Mesodermal cell (in vitro differentiated cells): ENCODE data around the gene COL18A1.

Experiments used
- H3K27ac ChIP-seq: 2 replicates; pipeline ENCODE4 v1.7.0; 2013; ENCODE audit warnings: mild to moderate bottlenecking, low read depth, low read length, moderate library complexity; ENCODE audit not compliant: severe bottlenecking
- H3K36me3 ChIP-seq: 2 replicates; pipeline ENCODE4 v1.7.1; 2013; ENCODE audit warnings: mild to moderate bottlenecking, low read length, moderate library complexity; ENCODE audit not compliant: control insufficient read depth, insufficient read depth
- H3K4me1 ChIP-seq: one replicate; pipeline ENCODE4 v1.7.1; 2013; ENCODE audit warnings: mild to moderate bottlenecking, low read length; ENCODE audit not compliant: insufficient read depth, control insufficient read depth, poor library complexity, severe bottlenecking
- H3K4me3 ChIP-seq: 2 replicates; pipeline ENCODE4 v1.7.0; 2013; ENCODE audit warnings: low read length, control low read depth, mild to moderate bottlenecking; ENCODE audit not compliant: insufficient read depth, poor library complexity, severe bottlenecking; ENCODE audit errors: extremely low read depth
- H3K9me3 ChIP-seq: 2 replicates; pipeline ENCODE4 v1.7.1; 2013; ENCODE audit warnings: mild to moderate bottlenecking, low read length, moderate library complexity; ENCODE audit not compliant: control insufficient read depth
- WGBS, 2 experiments: methylation state at CpG; one replicate each; pipeline ENCODE4 v1.1.5; 2013; ENCODE audit warnings: missing lambda C conversion rate in 2 of 2; ENCODE audit not compliant: insufficient coverage in 2 of 2; 5-methylcytosine and 5-hydroxymethylcytosine counted together

The COL18A1 gene

GRCh38 chr21:45541221-45542039 is 136.5 kb downstream of the COL18A1 start:
- 27 to 38% methylated on average over 31 to 43 of the region's 50 CpGs for WGBS, 2 experiments
- Histone ChIP-seq H3K4me3 (peak overlapping the region; percentile 63), H3K36me3 (peaks cover 14% of the 10 kb centered on the region), H3K4me1 (peaks cover 13% of the 10 kb centered on the region), H3K9me3 (no peaks in the 10 kb centered on the region), H3K27ac (no peak overlapping the region)

- no peaks in the 10 kb centered on the region for H3K9me3 ChIP-seq
- peak within 1 kb of the TSS; percentile 63 for H3K4me3 ChIP-seq
- peaks cover 9% of the 10 kb centered on the region for H3K36me3 ChIP-seq
- H3K4me1 ChIP-seq: peaks cover 13% of the 10 kb centered on the region
- WGBS, 2 experiments: 0 to 1% methylated on average over 31 to 38 of the region's 59 CpGs
- no peak within 1 kb of the TSS for H3K27ac ChIP-seq
These were observed 137.3 kb downstream of the COL18A1 start, which contains the start of gene SLC19A1 for GRCh38 chr21:45542242-45542666. Gene SLC19A1, minus strand, starts transcription at chr21:45542440. Its CDS starts 4,481 bp downstream, at chr21:45537959.

DNA sequence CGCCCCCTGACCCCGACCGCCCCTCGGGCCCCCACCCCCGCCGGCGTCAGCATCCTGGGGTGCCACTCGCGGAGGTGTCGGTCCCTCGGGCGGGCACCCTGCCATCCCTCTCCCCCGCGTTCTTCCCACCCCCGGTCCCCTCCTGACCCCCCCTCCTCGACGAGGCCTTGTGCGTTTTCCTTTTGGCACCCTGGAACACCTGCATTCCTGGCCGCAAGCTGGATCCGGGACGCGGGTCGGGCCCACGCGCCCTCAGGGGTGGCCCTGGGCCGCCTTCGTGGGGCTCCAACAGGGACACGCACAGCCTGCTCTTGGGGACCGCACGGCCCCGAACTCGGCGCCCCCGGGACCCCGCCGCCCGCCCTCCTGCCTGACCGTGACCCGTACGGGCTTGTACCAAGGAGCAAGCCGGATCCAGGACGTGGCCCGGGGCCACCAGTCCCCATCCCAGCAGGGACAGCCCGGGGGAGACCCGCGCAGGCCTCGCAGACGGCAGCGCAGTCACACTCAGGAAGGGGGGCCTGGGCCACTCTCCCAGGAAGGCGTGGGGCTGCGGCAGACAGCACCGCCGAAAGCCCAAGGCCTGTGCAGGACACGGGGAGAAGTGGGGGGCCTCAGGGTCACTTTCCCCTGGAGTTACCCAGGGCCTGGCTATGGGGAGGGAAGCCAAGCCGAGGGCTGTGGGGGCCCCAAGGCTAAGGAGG is 137.9 kb downstream of the COL18A1 start:
- Histone ChIP-seq H3K27ac (no peak overlapping the region), H3K36me3 (peaks cover 9% of the 10 kb centered on the region), H3K4me3 (peak overlapping the region; percentile 63), H3K9me3 (no peaks in the 10 kb centered on the region), H3K4me1 (peaks cover 13% of the 10 kb centered on the region)
- 62 to 66% methylated on average over 36 to 42 of the region's 55 CpGs for WGBS, 2 experiments

DNA sequence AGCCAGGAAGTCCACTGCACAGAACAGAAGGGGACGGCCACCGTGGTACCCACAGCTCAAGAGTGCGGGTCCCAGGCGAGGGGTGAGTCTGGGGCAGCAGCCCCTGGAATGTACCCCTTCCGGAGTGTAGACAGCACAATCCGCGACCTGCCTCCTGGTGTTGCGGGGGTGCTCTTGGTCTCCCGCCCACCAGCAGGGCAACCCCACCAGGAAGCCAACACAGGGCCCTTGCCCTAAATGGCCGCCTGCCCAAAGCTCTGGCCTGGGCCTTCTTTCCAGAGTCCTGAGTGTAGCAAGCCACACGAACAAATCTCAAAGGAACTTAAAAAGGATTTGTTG is 138.4 kb downstream of the COL18A1 start:
- Histone ChIP-seq H3K9me3 (no peaks in the 10 kb centered on the region), H3K4me1 (peaks cover 13% of the 10 kb centered on the region), H3K36me3 (peaks cover 9% of the 10 kb centered on the region), H3K27ac (no peak overlapping the region), H3K4me3 (no peak overlapping the region)
- 94 to 96% methylated on average over 11 of the region's 11 CpGs for WGBS, 2 experiments

- peaks cover 9% of the 10 kb centered on the region for H3K36me3 ChIP-seq
- no peaks in the 10 kb centered on the region for H3K9me3 ChIP-seq
- no peak overlapping the region for H3K27ac ChIP-seq
- WGBS, 2 experiments: 83 to 93% methylated on average over 20 of the region's 23 CpGs
- no peak overlapping the region for H3K4me3 ChIP-seq
- peaks cover 13% of the 10 kb centered on the region for H3K4me1 ChIP-seq
These were observed 138.9 kb downstream of the COL18A1 start for GRCh38 chr21:45543710-45544448.

DNA sequence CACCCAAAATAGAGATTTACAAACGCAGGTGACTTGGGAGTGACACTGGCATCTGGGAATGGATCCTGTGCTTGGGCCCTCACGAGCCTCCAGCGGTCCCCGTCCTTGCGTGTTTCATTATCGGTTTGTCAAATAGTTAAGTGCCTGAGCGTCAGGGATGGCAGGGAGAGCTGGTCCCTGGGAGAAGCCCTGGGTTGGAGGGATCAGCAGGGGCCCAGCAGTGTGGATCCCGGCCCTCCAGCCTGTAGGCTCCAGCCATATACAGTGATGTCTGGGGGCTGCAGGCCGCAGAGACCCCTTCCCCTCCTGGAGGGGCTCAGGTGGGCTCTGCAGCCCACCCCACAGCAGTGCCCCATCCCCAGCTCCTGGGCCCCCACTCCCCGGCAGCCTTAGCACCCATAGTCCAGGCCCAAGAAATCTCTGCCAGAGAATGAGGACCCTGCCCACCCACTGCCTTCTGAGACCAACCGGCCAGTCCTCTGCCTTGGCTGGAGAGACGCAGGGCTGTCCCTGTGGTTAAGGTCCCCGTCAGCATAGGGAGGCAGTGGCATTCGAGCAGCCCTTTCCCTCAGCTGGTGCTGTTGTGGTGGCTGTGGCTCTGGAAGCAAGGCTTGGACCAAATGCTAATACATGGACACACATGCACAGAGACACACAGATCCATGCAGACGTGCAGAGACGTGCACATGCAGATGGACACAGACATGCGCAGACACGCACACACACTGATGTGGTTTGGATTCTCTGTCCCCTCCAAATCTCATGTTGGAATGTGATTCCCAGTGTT is 139.7 kb downstream of the COL18A1 start:
- Histone ChIP-seq H3K4me3 (no peak overlapping the region), H3K9me3 (no peaks in the 10 kb centered on the region), H3K36me3 (peaks cover 6% of the 10 kb centered on the region), H3K27ac (no peak overlapping the region), H3K4me1 (peaks cover 13% of the 10 kb centered on the region)
- 91 to 94% methylated on average over 16 to 17 of the region's 18 CpGs for WGBS, 2 experiments

DNA sequence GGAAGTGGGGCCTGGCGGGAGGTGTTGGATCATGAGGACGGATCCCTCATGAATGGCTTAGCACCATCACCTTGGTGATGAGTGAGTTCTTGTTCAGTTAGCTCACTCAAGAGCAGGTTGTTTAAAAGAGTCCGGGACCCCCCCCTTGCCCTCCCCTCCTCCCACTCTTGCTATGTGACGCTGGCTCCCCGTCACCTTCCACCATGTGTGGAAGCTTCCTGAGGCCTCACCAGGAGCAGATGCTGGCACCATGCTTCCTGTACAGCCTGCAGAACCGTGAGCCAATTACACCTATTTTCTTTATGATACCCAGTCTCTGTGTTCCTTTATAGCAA is 140.2 kb downstream of the COL18A1 start:
- 98 to 100% methylated on average over 4 to 6 of the region's 6 CpGs for WGBS, 2 experiments
- Histone ChIP-seq H3K4me1 (peaks cover 13% of the 10 kb centered on the region), H3K9me3 (no peaks in the 10 kb centered on the region), H3K4me3 (no peak overlapping the region), H3K27ac (no peak overlapping the region), H3K36me3 (peaks cover 3% of the 10 kb centered on the region)

- Histone ChIP-seq H3K27ac (no peak overlapping the region), H3K9me3 (no peaks in the 10 kb centered on the region), H3K36me3 (no peaks in the 10 kb centered on the region), H3K4me1 (peaks cover 13% of the 10 kb centered on the region), H3K4me3 (no peak overlapping the region)
- 87 to 90% methylated on average over 15 to 21 of the region's 22 CpGs for WGBS, 2 experiments
These were observed 140.9 kb downstream of the COL18A1 start for GRCh38 chr21:45545691-45546531.

- H3K36me3 ChIP-seq: no peaks in the 10 kb centered on the region
- peaks cover 14% of the 10 kb centered on the region for H3K4me1 ChIP-seq
- H3K27ac ChIP-seq: no peak overlapping the region
- WGBS, 2 experiments: 95 to 97% methylated on average over 9 to 12 of the region's 16 CpGs
- no peaks in the 10 kb centered on the region for H3K9me3 ChIP-seq
- H3K4me3 ChIP-seq: no peak overlapping the region
These were observed 141.9 kb downstream of the COL18A1 start for GRCh38 chr21:45546636-45547544.
